BJ (cell line): ENCODE measurements around the gene AP2S1. TPM values are rescaled to one million over a fixed set of nuclear protein-coding genes. Genes with fewer than 3 reads are reported as not detected.
"Not testable (repeated sequence)": the region's sequence is repeated elsewhere in the genome, so short reads cannot be mapped to it uniquely, and the experiment has no call there.

Experiments
- CTCF ChIA-PET: fragments of 350-600 bp; formaldehyde crosslinking; extraction: SDS; loops from one replicate; lab custom pipeline; 2021; ENCODE audit warnings: antibody characterized with exemption, inconsistent platforms; lab: Yijun Ruan, JAX
- POLR2A ChIA-PET: fragments of 300-600 bp; sonication (Branson Sonifier 250); formaldehyde crosslinking; extraction: SDS; loops from one replicate; lab custom pipeline; 2021; ENCODE audit warnings: antibody characterized with exemption; lab: Charles Lee
- DNase-seq: peaks from one replicate; pipeline ENCODE4 v3.0.0-alpha.2; 2011; ENCODE audit warnings: low read depth
- H3K27me3 ChIP-seq: 2 replicates; pipeline ENCODE4 v1.6.0; 2011; ENCODE audit warnings: low read length; ENCODE audit not compliant: control insufficient read depth, insufficient read depth
- H3K36me3 ChIP-seq: 2 replicates; pipeline ENCODE4 v1.5.1; 2011; ENCODE audit warnings: low read length; ENCODE audit not compliant: control insufficient read depth, insufficient read depth
- H3K4me3 ChIP-seq: 2 replicates; pipeline ENCODE4 v1.5.1; 2011; ENCODE audit warnings: low read depth, mild to moderate bottlenecking, control low read depth, low read length
- polyA plus RNA-seq: library from polyadenylated mRNA; depleted of rRNA; stranded (reverse); fragments of >200 nt; gene quantifications from 2 replicates; pipeline ENCODE4 v1.2.3, GENCODE V29; 2011
- TF ChIP-seq, protein P1 (sequence below): IDR thresholded peaks from 2 replicates; pipeline ENCODE4 v1.5.1; 2011; ENCODE audit warnings: low read depth, mild to moderate bottlenecking, control low read depth, inconsistent platforms, low read length, moderate library complexity; ENCODE audit not compliant: insufficient read depth

The AP2S1 gene
- polyA plus RNA-seq, 1 experiment: 181 TPM

- no peak for DNase-seq
- ChIA-PET CTCF (interaction anchor here (0.7 to 1.2 kb wide), 3 partner anchors 12 to 128 kb away, joined by 3 read pairs; no protein-coding TSS in a partner anchor), POLR2A (no interaction called here)
- TF ChIP-seq, protein P1, sequence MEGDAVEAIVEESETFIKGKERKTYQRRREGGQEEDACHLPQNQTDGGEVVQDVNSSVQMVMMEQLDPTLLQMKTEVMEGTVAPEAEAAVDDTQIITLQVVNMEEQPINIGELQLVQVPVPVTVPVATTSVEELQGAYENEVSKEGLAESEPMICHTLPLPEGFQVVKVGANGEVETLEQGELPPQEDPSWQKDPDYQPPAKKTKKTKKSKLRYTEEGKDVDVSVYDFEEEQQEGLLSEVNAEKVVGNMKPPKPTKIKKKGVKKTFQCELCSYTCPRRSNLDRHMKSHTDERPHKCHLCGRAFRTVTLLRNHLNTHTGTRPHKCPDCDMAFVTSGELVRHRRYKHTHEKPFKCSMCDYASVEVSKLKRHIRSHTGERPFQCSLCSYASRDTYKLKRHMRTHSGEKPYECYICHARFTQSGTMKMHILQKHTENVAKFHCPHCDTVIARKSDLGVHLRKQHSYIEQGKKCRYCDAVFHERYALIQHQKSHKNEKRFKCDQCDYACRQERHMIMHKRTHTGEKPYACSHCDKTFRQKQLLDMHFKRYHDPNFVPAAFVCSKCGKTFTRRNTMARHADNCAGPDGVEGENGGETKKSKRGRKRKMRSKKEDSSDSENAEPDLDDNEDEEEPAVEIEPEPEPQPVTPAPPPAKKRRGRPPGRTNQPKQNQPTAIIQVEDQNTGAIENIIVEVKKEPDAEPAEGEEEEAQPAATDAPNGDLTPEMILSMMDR: no peak
- Histone ChIP-seq H3K36me3 (no peaks in the 10 kb centered on the region), H3K27me3 (no peaks in the 10 kb centered on the region), H3K4me3 (no peak overlapping the region)
Measured at GRCh38 chr19:46885411-46885810, 34.8 kb upstream of the AP2S1 start.

DNA sequence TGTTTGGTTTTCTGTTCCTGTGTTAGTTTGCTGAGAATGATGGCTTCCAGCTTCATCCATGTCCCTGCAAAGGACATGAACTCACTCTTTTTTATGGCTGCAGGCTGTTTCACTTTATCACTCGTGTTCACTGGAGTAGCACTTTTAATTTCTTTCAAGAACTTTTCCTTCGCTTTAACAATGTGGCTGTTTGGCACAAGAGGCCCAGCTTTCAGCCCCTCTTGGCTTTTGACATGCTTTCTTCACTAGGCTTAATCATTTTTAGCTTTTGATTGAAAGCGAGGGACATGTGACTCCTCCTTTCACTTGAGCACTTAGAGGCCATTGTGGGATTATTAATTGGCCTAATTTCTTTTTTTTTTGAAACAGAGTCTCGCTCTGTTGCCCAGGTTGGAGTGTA lies 32.1 kb upstream of the AP2S1 start:
- H3K27me3 ChIP-seq, H3K4me3 ChIP-seq, H3K36me3 ChIP-seq, DNase-seq, CTCF ChIA-PET: not testable (repeated sequence)
- POLR2A ChIA-PET: interaction anchor here (0.7 kb wide), 1 partner anchor 23 kb away, joined by 10 read pairs; no protein-coding TSS in a partner anchor

DNA sequence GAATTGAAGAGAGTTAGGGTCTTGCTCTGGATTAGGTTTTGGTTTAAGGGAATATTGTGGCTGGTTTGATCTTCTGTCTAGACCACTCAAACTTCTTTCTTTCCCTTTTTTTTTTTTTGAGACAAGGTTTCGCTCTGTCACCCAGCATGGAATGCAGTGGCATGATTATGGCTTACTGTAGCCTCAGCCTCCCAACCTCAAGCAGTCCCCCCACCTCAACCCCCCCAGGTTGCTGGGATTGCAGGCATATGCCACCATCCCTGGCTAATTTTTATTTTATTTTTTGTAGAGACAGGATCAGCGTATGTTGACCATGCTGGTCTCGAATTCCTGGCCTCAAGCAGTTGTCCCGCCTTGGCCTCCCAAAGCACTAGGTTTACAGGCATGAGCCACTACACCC lies 31.4 kb upstream of the AP2S1 start:
- H3K4me3 ChIP-seq: no peak overlapping the region
- DNase-seq: no peak
- H3K27me3 ChIP-seq: no peaks in the 10 kb centered on the region
- POLR2A ChIA-PET: no interaction called here
- TF ChIP-seq, protein P1: no peak
- H3K36me3 ChIP-seq: no peaks in the 10 kb centered on the region
- CTCF ChIA-PET: interaction anchor here (1.5 to 1.7 kb wide), 2 partner anchors 101 to 109 kb away, joined by 3 to 5 read pairs; no protein-coding TSS in a partner anchor

DNA sequence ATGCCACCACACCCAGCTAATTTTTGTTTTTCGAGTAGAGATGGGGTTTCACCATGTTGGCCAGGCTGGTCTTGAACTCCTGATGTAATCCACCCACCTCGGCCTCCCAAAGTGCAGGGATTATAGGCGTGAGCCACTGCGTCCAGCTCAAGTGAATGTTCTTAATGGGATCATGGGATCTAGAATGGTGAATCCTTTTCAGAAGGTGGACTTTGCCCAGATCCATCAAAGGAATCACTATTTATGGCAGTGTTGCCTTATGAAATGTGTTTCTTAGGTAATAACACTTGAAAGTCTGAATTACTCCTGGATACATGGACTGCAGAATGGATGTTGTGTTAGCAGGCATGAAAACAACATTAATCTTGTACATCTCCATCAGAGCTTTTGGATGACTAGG lies 30.4 kb upstream of the AP2S1 start:
- Histone ChIP-seq H3K36me3 (no peaks in the 10 kb centered on the region), H3K27me3 (no peaks in the 10 kb centered on the region), H3K4me3 (no peak overlapping the region)
- CTCF ChIA-PET: interaction anchor here (1.5 to 1.7 kb wide), 2 partner anchors 102 to 110 kb away, joined by 3 to 5 read pairs; no protein-coding TSS in a partner anchor
- TF ChIP-seq, protein P1: no peak
- no peak for DNase-seq
- POLR2A ChIA-PET: no interaction called here

- CTCF ChIA-PET: interaction anchor here (0.6 to 1.7 kb wide), 5 partner anchors 23 to 1590 kb away, joined by 3 to 5 read pairs (median 3); no protein-coding TSS in a partner anchor
- POLR2A ChIA-PET: interaction anchor here (0.6 kb wide), 1 partner anchor 9 kb away, joined by 3 read pairs; no protein-coding TSS in a partner anchor
- TF ChIP-seq, protein P1: no peak
- no peak for DNase-seq
- no peaks in the 10 kb centered on the region for H3K36me3 ChIP-seq
- no peak overlapping the region for H3K4me3 ChIP-seq
- no peaks in the 10 kb centered on the region for H3K27me3 ChIP-seq
Measured at GRCh38 chr19:46880431-46880830, 29.8 kb upstream of the AP2S1 start.
